Panc1 (cell line): ENCODE data around the gene FGF14.

Experiments used
- TF ChIP-seq, protein P1 (sequence below): fragments of 450-650 bp; IDR thresholded peaks from 2 replicates; pipeline ENCODE4 v1.5.1; 2017; ENCODE audit warnings: mild to moderate bottlenecking
- TF ChIP-seq, protein P2 (sequence below), 2 experiments: IDR thresholded peaks; 2 replicates each; pipeline ENCODE4 v1.6.1; 2011 to 2012; ENCODE audit warnings: low read depth in 2 of 2, control low read depth in 1 of 2, low read length in 1 of 2, mild to moderate bottlenecking in 1 of 2, moderate library complexity in 1 of 2; ENCODE audit not compliant: insufficient read depth in 1 of 2

DNA sequence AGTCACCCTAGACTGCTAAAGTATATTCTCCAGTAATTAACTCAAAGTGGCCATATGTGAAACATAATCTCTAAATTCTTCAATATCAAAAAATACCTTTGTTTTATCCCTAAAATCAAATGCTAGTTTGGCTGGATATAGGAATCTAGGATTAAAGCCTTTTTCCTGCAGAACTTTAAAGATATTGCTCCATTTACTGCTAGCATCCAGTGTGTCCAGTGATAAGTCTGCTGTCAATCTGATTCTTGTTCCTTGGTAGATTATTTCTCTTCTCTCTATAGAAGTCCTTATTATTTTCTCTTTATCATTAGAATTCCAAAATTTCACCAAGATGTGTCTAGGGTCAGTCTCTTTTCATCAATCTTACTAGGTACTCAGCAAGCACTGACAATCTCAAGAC lies 384.6 kb downstream of the FGF14 start:
- TF ChIP-seq, protein P1, sequence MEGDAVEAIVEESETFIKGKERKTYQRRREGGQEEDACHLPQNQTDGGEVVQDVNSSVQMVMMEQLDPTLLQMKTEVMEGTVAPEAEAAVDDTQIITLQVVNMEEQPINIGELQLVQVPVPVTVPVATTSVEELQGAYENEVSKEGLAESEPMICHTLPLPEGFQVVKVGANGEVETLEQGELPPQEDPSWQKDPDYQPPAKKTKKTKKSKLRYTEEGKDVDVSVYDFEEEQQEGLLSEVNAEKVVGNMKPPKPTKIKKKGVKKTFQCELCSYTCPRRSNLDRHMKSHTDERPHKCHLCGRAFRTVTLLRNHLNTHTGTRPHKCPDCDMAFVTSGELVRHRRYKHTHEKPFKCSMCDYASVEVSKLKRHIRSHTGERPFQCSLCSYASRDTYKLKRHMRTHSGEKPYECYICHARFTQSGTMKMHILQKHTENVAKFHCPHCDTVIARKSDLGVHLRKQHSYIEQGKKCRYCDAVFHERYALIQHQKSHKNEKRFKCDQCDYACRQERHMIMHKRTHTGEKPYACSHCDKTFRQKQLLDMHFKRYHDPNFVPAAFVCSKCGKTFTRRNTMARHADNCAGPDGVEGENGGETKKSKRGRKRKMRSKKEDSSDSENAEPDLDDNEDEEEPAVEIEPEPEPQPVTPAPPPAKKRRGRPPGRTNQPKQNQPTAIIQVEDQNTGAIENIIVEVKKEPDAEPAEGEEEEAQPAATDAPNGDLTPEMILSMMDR = no peak
- TF ChIP-seq, protein P2, sequence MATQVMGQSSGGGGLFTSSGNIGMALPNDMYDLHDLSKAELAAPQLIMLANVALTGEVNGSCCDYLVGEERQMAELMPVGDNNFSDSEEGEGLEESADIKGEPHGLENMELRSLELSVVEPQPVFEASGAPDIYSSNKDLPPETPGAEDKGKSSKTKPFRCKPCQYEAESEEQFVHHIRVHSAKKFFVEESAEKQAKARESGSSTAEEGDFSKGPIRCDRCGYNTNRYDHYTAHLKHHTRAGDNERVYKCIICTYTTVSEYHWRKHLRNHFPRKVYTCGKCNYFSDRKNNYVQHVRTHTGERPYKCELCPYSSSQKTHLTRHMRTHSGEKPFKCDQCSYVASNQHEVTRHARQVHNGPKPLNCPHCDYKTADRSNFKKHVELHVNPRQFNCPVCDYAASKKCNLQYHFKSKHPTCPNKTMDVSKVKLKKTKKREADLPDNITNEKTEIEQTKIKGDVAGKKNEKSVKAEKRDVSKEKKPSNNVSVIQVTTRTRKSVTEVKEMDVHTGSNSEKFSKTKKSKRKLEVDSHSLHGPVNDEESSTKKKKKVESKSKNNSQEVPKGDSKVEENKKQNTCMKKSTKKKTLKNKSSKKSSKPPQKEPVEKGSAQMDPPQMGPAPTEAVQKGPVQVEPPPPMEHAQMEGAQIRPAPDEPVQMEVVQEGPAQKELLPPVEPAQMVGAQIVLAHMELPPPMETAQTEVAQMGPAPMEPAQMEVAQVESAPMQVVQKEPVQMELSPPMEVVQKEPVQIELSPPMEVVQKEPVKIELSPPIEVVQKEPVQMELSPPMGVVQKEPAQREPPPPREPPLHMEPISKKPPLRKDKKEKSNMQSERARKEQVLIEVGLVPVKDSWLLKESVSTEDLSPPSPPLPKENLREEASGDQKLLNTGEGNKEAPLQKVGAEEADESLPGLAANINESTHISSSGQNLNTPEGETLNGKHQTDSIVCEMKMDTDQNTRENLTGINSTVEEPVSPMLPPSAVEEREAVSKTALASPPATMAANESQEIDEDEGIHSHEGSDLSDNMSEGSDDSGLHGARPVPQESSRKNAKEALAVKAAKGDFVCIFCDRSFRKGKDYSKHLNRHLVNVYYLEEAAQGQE (IDR thresholded peaks at IDR 0.05; ENCODE audit: insufficient read depth in 1 of 2, low read depth in 2 of 2, low read length in 1 of 2) = no peak
